ENCODE measurements around the gene TFEB.
"Not testable (repeated sequence)": the region's sequence is repeated elsewhere in the genome, so short reads cannot be mapped to it uniquely, and the experiment has no call there.

TFEB gene

GRCh38 chr6:41735427-41736185, at the start of gene TFEB:
Gene TFEB (minus strand): TSS chr6:41735608. CDS start chr6:41691213, 44,395 bp downstream.
- DNase-seq: peak; percentile 64

GRCh38 chr6:41784581-41785171, 49.3 kb upstream of the TFEB start:
- no peak for DNase-seq

DNA sequence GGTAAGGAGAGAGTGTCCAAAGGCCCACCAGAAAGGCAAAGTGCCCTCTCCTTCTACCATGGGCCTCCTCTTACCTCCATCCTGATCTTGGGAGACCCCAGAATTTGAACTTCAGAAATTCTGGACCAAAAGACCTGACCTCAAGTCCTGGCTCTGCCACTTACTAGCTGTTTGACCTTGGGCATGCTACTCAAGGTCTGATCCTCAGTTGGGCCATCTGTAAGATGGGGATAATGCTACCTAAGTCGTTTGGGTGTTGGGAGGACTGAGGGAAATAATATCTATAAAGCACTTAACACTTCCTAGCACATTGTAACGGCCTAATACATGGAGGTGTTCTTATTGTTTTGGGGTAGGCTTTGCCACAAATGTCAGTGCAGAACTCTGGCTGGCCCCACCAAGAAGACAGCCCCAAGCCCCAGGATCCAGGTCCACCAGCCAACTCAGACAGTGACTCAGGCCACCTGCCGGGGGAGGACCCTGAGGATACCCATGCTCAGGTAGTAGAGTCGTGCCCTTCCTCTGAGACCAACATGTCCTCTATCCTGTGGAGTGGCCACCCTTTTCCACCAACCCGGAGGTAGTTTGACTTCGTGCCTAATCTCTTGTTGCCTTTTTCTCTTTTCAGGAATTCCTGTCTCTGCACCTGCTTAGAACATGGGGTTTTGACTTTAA, 47.8 kb upstream of the TFEB start:
- no peak for DNase-seq

DNA sequence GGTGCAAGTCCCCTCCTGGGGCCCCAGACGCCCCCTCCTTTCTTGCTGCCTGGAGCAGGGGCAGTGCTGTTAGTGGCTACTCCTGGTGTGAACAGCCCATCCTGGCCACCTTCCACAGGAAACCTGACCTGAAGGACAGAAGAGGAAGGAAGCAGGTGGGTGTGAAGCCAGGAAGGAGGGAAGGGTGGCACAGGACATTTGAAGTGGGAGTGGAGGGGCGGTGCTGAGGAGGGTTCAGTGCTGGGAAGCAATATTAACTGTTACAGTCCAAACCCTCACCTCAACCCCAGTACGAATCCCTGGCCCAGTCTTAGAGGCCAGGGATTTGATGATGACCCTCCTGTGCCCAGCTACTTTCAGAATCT, 45.9 kb upstream of the TFEB start:
- no peak for DNase-seq

- DNase-seq: no peak
These were observed 45.4 kb upstream of the TFEB start, which contains the start of gene PRICKLE4 for GRCh38 chr6:41780551-41781365. Gene PRICKLE4 (plus strand): TSS chr6:41780782. CDS start chr6:41783474, 2,692 bp downstream.

DNA sequence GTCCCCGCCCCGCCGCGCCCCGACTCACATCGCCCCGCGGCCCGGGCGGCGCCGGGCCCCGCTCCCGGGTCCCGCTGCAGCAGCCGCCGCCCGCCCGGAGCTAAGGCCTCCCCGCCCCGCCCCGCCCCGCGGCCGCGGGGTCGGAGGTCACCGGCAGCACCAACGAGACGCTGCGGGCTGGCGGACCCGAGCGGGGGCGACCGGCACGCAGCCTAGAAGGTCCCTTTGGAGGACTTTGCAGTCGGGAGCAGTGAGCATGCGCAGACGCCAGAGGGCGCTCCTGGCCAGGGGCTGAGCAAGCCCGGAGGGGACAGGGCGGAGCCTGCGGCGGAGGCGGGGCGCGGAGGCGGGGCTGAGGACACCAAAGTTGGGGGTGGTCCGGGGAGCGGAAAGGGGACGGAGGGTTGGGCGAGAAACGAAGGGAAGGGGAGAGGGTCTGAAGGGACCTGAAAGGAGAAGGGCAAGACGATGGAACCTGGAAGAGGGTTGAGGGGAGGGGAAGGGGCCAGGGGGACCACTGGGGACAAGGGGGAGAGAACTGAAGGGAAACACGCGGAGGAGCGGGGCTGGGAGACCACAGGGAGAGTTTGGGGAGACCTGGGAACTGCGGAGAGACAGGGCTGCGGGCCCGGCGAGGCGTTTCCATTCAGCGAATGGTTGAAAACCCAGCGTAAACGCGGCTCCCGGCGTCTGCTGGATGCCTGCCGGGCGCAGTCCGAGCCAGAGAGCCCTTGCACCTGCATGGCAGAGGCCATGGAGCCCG, 44.6 kb upstream of the TFEB start, which contains the start of gene FRS3:
FRS3 (minus strand) TSS at position 113 of the 763 bp plus-strand sequence. CDS start 2,913 bp downstream, outside the sequence.
- DNase-seq: peak; percentile 75

- no peak for DNase-seq
These were observed 43.9 kb upstream of the TFEB start for GRCh38 chr6:41779336-41779735.

- DNase-seq: no peak
These were observed 43.5 kb upstream of the TFEB start for GRCh38 chr6:41778895-41779294.

DNA sequence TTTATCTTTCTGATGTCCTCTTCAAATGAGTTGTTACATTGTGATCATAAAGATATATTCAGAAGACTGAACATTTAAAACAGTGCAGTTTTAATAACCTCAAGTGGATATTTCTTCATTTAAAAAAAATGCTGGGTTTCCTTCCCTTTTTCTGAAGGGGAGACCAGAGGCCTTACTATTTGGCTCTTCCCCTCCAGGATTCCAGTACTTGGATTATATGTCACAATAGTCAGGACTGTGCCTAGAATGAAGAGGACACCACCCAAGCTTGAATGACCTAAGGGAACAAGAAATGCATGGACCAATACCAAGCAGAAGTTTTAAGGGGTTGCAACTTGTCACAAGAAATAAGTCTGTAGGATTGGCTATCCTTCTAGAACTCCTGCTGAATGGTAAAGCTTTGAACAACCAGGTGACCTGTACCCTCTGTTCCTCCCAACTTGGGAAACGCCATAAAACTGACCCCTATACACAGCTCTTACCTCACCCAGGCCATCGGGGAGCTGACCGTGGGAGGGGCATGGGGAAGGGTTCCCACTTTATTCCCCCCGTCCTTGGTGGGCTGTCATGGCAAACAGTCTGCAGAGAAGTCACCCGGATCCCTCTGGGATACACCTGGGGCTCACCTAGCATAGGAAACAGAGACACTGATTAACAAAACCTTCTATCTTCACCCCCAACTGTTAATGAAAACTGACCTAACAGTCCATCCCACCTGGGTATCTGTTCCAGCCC, 42.3 kb upstream of the TFEB start:
- DNase-seq: no peak

DNA sequence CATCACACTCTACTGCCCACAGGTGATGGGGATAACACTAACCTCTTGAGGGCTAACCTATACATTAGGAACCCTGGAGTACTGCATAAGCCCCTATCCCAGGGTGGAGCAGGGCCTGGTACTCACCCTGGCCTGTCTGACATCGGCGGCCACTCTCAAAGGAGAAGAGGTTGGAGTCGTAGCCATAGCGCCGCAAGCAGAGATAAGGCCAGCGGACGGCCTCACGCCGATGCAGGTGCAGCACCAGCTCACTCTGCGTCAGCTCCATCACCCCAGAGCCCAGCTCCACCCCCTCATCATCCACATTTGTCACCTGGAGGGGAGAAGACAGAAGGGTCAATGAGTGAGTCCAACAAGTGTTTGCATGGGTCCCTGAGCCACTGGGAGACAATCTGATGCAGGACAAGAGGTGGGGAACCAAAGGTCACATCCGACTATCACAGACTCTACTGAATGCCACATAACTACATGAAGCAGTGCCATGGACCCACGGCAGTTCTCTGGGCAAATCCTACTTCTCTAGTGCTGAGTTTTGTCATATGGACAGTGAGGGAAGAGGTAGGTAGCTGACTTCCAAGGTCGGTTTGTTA, 40.0 kb upstream of the TFEB start:
- DNase-seq: no peak

DNA sequence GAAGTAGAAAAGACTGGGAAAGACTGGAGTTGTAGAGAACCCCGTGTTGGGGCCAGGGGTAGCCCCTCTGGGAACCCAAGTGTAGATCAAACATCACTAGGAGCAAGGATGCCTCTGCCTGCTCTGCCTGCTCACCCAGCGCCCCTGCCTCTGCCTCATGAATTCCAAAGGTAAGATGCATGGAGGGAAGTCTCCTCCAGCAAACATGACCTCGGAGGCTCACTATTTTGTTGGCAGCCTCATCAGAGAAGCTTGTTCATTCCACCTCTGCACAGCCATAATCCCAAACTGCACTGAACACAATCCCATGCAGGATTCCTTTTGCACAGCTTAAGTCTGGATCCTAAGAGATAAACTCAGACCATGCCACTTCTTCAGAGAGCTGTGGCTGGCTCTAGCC, 39.4 kb upstream of the TFEB start:
- no peak for DNase-seq

DNA sequence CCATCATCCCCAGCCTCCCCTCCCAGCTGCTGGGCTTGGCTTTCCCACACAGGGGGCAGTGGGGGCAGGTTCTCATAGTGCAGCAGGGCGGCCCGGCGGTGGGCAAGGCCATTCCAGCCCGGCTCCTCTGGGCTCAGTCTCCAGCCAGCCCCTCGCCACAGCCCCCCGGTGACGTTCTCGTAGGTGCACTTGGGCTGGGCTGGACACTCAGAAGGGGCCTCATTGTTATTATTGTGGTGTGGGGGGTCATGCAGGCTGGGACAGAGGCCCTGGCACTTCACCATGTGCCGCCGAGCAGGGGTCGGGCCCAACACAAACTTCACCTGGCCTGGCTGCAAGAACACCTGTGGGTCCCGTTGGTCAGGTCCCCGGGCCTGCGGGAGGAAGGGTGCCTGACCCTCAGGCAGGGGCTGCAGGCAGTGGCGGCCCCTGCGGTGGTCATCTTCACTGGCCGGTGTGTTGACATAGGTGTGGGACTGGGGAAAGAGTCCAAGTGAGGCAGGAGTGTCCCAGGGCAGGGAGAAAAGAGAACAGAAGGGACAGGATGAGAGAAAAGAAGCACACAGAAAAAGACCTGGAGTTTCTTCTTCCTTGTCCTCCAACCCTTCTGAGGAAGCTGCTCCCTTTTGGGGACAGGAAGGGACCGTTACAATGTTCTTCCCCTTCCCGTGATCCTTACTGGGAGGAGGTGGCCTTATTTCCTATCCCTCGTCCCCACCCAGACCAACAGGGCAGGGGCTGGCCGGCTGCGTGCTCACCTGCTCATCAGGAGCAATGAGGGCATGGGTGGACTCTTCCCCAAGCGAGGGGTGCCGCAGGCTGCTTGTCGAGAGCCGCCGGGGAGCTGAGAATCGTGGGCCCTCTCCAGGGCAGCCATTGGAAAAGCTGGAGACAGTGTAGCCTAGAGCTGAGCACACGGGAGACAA, 35.9 kb upstream of the TFEB start:
- DNase-seq: no peak

DNA sequence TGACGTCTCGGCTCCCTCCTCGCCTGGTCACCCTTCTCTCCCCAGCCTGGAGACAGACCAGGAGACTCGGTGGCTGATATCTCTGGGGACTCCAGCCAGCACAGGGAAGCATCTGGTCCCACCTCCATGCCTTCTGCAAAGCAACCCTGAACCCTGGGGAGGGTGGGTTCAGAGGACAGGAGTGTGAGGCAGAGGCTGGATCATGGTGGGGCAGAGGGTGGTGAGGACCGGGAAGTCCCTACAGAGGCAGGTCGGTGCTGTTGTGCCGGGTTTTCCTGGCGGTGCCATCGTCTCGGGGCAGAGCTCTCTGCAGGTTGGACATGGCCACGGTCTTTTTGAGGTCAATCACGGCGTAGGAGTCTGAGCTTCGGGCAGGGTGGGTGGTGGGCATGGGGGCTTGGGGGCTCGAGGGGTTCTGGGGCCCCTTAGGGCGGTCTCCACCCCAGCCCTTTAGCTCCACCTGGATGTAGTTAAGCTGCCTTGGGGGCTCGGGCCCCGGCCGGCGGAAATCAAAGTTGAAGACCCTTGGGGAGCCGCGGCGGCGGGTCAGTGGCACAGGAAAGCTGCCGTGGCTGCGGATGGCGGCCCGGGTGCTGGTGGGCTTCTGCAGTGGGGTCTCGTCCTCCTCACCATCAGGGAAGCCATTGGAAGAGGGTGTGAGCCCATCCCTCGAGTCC, 35.1 kb upstream of the TFEB start:
- no peak for DNase-seq

DNA sequence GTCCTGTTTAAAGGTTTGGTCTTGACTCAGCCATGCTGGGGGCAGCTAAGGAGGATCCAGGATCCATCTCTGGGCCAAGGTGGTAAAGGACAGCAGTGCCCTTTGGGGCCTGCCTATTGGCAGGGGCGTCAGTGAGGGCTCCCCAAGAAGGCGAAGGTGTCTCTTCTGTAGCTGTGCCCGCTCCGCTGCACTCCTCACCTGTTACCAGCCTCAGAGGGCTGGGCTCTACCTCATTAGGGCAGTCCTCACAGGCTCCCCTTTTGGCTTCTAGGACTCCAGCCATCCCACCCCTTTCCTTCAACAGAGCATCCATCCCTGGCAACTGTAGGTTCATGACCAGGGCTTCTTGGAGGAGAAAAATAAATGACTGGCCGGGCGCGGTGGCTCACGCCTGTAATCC, 34.0 kb upstream of the TFEB start:
- no peak for DNase-seq

DNA sequence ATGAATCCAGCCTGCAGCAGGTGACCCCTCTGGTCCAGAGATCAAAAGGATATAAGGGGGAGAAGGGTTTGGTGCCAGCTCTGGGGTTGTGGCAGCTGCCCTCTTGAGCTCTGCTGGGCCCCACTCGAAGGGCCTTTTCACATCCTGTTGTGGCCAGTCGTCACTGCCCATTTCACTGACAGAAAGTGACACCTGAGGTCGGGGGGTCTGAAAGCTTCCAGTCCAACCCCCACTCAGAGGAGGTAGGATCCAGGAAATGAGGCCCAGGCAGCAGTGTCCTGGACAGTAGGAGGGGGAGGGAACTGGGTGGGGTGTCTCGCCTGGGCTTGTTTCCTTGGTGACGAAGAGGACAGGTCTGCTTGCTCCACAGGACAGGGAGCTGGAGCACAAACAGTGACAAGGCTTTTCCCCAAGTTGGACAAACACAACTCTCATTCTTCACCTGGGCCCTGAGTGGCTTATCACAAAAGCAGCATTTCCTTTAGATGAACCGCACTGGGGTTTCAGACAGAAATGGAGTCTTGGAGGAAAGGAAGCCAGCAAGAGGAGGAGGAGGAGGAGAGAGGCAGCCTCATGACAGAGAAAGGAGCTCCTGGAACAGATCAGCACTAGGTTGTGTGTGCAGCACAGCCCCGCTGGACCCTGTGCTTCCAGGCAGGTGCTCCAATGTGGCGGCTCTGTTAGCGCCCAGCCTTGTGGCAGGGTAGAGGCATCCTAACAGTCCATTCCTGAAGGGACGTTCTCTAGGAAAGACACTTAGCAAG, 33.3 kb upstream of the TFEB start:
- no peak for DNase-seq

DNA sequence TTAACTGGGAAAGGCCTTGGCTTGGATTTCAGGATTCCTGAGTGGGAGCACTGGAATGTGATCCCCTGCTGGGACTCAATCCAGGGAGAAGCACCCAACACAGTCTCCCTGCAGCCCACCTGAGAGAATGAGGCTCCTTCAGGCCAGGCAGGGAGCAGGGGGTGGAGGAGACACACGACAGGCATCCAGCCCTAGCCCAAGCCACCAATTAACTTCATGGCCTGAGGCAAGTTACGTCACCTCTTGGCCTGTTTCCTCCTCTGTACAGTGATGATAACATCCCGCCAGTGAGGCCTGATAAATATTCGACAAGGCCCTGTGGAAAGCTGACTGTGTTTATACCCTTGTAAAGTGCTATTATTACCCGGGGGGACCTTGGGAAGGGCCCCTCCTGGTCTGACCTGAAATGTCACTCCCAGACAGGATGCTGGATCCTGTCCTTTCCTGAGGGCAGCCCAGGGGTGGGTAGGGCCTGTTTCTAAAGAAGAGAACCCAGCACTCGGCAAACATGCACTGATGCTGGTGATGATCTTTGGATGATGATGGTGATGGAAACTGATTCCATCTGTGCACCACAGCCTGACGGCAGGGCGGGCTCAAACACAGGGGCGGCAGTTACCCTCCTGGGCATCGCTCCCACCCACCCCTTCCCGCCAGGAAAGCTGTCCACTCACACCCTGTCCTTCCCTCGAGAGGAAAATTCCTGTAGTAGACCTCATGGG, 31.9 kb upstream of the TFEB start:
- DNase-seq: no peak

DNA sequence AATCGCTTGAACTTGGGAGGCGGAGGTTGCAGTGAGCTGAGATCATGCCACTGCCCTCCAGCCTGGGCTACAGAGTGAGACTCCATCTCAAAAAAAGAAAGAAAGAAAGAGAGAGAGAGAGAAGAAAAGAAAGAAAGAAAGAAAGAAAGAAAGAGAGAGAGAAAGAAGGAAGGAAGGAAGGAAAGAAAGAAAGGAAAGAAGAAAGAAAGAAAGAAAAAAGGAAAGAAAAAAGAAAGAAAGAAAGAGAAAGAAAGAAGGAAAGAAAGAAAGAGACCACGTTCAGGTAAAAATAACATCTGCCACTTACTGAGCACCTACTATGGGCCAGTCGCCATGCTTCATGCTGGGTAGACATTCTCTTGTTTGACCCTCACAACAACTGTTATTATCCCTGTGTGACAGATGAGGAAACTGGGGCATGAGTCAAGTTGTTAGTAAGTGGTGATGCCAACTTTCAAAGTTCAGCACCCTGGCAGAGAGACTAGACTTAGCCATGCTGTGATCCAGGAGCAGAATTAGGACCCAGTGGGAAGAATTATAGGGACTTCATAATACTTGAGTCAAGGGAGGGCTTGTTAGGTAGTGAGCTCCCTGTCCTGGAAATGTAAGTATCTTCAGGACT, 30.7 kb upstream of the TFEB start:
- DNase-seq: not testable (repeated sequence)
